NCI-H2171 treated with DMSO at 0.1 percent for 48 hours (cell line): ENCODE measurements around the gene SMARCA4.
"Not testable (repeated sequence)": the region's sequence is repeated elsewhere in the genome, so short reads cannot be mapped to it uniquely, and the experiment has no call there.

Source experiments
- DNase-seq: peaks from one replicate; lab custom pipeline; 2025; lab: John Stamatoyannopoulos, UW

SMARCA4 gene

DNA sequence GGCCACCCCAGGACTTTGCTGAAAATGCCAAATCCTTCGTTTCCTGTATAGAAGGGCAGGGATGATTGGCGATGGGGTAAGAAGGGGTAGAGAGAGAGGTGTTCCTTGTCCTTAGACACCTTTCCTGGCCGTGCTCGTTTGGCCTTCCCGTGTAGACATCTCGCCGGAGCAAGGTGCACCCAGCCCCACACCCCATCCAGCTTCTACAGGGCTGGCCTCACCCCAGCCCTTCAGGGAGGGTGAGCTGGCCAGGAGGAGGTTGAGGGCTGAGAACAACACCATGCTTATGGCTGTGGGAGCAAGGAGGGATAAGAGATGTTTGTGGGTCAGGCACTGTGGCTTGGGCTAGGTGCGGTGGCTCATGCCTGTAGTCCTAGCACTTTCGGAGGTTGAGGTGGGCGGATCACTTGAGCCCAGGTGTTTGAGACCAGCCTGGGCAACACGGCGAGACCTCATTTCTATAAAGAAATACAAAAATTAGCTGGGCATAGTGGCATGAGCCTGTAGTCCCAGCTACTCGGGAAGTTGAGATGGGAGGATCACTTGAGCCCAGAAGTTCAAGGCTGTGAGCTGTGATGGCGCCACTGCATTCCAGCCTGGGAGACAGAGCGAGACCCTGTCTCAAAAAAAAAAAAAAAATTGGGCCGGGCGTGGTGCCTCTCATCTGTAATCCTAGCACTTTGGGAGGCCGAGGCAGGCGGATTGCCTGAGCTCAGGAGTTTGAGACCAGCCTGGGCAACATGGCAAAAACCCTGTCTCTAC lies 15.5 kb downstream of the SMARCA4 start:
- no peak for DNase-seq

GRCh38 chr19:10977742-10978092 lies 16.9 kb downstream of the SMARCA4 start:
- no peak for DNase-seq

DNA sequence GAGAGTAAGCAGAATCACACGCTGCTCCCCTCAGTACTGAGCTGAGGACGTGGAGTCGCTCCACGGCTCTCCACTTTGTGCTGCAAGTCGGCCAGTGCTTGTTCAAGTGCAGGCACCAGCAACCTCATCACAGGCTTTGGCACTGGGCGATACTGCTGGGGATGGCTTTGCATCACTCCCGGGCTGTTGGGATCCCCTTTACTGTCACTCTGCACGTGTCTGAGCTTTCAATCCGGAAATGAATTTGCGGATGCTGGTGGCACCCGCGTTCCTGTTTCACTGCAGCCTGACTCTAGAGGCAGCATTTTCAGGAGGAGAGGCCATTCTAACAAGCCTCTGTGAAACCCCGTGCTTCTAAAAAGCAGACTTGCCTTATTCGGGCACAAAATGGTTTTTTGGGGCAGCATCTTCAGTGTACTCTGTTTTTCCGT lies 19.1 kb downstream of the SMARCA4 start:
- no peak for DNase-seq

DNA sequence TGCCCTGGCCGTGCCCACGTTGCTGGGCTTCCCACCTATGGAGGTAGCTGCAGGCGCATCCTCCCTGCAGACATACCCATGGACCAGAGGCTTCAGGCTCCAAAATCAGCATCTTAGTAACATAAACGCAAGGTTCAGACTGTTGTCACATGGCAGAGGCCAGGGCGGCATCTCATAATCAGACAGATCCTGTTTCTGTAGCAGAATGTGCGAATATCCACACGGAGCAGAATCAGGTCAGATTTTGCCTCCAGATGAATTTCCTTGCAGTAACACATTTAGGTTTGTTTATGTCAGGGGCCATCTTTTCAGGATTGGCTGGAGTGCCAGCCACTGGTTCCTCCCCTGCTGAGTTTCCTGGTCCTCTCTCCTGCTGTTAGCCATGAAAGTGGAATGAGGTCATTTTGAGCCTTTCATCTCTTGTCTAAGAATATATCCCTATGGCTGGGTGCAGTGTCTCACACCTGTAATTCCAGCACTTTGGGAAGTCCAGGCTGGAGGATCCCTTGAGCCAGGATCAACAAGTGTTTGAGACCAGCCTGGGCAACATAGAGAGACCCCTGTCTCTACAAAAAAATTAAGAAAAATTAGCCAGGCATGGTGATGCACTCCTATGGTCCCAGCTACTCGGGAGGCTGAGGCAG lies 20.5 kb downstream of the SMARCA4 start:
- no peak for DNase-seq

- DNase-seq = no peak
These were observed 22.2 kb downstream of the SMARCA4 start for GRCh38 chr19:10983026-10983425.

GRCh38 chr19:10984166-10984735 lies 23.4 kb downstream of the SMARCA4 start:
- no peak for DNase-seq

GRCh38 chr19:10985502-10985901 lies 24.7 kb downstream of the SMARCA4 start:
- no peak for DNase-seq

- no peak for DNase-seq
These were observed 25.7 kb downstream of the SMARCA4 start for GRCh38 chr19:10986301-10987127.

DNA sequence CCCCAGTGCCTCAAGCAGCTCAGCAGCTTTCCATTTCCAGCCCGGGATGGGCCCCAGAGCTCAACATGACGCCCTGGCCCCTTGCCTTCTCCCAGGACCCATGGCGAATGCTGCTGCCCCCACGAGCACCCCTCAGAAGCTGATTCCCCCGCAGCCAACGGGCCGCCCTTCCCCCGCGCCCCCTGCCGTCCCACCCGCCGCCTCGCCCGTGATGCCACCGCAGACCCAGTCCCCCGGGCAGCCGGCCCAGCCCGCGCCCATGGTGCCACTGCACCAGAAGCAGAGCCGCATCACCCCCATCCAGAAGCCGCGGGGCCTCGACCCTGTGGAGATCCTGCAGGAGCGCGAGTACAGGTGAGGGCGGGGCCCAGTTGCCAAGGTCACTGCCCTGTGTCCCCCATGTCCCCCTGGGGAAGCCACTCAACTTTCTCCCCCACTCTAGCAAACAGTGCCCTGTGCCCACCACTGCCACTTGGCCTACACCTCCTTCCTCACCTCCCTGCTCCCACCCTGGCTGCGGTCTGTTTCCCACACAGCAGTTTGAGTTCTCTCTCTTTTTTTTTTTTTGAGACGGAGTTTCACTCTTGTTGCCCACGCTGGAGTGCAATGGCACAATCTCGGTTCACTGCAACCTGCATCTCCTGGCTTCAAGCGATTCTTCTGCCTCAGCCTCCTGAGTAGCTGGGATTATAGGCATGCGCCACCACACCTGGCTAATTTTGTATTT lies 26.9 kb downstream of the SMARCA4 start:
- no peak for DNase-seq

- DNase-seq = no peak
These were observed 27.6 kb downstream of the SMARCA4 start for GRCh38 chr19:10988380-10988779.

DNA sequence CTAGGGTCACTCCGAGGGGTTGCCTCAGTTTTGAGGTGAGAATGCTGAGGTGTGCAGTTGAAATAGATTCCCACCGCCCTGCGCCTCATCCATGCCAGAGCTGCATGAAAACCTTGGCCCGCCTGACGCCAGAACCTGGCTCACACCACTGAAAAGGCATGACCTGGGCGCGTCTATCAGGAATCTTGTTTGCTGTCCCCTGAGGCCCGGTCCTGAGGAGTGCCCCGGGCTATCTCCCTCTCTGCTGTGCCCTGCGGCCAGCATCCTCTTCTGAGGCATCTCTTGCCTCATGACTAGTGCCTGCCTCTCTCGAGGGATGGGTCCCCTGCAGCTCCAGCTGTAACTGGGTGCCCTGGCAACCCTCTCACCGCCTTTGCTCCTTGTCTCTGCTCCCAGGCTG lies 28.1 kb downstream of the SMARCA4 start:
- DNase-seq = no peak

DNA sequence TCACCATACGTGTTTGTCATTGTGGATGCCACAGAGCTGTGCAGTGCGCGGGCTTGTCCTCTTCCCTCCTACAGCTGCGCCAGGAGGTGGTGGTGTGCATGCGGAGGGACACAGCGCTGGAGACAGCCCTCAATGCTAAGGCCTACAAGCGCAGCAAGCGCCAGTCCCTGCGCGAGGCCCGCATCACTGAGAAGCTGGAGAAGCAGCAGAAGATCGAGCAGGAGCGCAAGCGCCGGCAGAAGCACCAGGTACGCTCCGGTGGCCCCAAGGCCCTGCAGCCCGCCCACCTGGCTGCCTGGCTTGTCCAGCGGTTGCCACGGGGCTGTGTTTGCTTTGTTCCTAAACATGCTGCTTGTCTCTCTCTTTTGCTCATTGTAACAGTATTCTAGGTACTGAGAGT lies 30.2 kb downstream of the SMARCA4 start:
- no peak for DNase-seq

GRCh38 chr19:10991521-10992081 lies 30.8 kb downstream of the SMARCA4 start:
- no peak for DNase-seq

DNA sequence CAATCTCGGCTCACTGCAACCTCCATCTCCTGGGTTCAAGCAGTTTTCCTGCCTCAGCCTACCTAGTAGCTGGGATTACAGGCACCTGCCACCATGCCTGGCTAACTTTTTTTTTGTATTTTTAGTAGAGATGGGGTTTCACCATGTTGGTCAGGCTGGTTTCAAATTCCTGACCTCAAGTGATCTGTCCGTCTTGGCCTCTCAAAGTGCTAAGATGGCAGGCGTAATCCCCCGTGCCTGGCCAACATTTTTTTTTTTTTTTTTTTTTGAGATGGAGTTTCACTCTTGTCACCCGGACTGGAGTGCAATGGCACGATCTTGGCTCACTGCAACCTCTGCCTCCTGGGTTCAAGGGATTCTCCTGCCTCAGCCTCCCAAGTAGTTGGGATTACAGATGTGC lies 31.3 kb downstream of the SMARCA4 start:
- DNase-seq = not testable (repeated sequence)

- DNase-seq = no peak
These were observed 35.2 kb downstream of the SMARCA4 start for GRCh38 chr19:10995926-10996600.

DNA sequence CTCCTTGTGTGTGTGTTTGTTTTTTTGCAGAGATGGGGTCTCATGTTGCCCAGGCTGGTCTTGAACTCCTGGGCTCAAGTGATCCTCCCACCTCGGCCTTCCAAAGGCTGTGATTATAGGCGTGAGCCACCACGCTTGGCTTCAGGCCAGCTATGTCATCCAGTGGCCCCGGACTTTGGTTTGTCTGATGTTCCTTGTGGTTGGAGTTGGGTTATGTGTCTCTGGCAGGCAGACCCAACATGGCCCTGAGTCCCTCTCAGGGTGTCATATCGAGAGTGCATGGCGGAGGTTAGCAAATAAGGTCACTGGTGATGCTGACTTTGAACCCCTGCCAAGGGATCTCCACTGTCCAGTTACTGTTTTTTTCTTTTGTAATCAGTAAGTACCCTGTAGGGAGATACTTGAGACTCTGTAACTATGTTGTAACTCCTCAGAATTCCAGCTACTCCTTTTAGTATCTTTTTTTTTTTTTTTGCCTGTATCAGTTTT lies 37.3 kb downstream of the SMARCA4 start:
- no peak for DNase-seq

- DNase-seq = no peak
These were observed 37.8 kb downstream of the SMARCA4 start for GRCh38 chr19:10998666-10999065.

DNA sequence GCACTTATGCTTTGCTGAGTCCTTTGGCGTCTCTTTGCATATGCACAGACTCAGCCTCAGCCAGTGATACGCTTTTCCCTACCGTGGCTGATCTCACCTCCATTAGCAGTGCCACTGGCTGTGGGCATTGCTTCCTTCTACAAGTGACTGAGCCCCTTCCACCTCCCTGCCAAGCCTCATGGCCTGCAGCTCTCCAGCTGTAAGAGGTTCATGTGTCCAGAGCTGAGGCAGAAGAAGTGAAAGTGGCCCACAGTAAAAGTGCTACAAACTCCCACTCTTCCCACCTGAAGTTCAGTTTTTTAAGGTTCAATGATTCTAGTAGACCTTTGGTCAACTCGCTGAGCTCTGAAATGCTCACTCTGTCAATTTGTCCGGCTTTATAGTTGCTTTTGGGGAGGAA lies 44.7 kb downstream of the SMARCA4 start:
- DNase-seq = no peak

GRCh38 chr19:11007385-11007784 lies 46.6 kb downstream of the SMARCA4 start:
- no peak for DNase-seq

DNA sequence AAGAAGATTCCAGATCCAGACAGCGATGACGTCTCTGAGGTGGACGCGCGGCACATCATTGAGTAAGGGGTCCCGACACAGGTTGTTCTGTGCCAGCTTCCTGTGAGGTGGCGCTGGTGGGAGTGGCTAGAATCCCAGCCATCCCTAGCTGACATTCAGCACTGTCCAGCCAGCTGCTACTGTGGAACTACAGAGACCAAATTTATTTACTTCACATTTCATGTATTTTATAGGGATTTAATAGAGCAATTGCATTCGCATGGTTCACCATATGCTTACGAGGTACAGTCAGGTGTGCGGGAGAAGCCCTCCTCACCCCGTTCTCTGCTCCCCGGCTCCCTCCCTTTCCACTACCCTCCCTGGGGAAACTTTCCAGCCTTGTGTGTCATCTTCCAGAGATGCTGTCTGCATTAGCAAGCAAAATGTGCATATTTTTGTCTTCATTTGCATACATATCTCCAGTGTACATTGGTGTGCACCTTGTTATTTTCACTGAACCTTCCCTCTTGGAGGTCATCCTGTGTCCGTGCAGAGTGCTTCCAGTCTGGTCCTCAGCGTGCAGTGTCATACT lies 47.2 kb downstream of the SMARCA4 start:
- no peak for DNase-seq
